Endometrium (tissue), 2 donors: ENCODE measurements around the gene TAB2.

ENCODE experiments used
- FAIRE-seq: peaks from 2 replicates; lab custom pipeline; 2012; peaks lifted over from hg19 to GRCh38; lab: Jason Lieb, UNC
- donor health status: control.
- donor health status: control.

The TAB2 gene

DNA sequence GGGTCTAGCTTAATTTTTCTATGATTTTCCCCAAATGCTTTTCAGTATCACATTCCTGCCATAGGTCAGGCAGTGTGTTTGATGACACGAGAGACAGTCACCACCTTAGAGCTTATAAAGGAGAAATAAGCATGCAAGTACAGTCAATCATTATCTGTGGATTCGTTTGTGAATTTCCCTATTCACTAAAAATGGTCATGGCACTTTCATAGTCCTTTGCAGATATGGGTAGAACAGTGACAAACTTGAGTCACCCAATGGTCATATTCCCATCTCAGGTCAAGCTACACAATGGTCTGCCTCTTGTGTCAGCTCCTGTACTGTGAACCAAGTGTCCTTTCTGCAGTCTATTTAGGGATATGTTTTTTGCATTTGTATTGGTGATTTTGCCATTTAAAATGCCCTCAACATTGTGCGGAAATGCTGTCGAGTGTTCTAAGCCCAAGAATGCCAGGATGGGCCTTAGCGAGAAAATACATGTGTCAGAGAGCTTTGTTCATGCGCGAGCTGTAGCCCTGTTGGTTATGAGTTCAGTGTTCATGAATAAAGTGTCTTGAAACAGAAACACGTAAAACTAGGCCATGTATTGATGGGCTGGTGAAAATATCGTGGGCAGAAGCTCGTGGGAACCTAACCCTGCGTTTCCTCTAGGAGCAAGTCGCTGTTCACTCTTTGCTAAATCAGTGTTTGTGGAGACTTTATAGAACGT lies 102.3 kb downstream of the TAB2 start:
- FAIRE-seq, result no peak

- FAIRE-seq, result no peak
These were observed 103.6 kb downstream of the TAB2 start for GRCh38 chr6:149421132-149421531.

- FAIRE-seq, result no peak
These were observed 105.1 kb downstream of the TAB2 start for GRCh38 chr6:149422581-149422980.

DNA sequence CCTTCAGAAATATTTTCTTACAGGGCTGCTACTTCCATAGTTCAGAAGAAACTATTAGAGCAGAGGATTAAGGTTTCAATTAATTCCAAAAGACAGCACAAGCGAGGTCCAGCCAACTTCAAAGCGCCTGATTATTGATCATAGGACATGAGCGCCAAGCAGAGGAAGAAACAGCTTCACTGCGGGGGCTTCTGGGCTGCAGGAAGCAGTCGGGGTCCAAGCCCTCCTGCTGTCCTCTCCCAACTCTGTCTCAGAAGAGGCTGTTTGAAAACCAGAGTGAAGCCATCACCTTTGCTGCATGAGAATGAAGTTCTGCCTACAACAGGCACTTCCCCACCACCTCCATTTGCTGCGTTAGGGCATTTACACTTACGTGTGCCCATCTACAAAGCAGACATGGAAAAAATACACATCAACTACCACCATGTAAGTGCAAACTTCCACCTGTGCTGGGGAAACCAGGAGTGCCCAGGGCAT lies 106.5 kb downstream of the TAB2 start:
- no peak for FAIRE-seq

DNA sequence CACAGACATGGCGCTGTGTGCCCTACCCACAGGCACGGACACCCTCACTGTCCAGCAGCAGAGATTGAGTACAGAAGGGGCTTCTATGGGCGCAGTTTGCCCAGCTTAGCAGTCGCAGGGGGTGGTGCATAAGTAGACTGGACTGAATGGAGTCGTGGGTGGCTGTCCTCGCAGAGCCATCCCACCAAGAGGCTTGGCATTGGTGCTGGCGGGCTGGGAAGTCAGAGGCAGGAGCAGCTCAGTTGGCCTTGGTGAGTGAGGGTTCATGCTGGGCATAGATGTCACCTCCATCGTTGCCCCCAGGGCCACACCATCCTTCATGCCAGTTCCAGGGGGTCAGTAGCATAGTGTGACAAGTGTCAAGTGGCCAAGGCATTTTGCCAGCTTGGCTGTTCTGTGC lies 107.7 kb downstream of the TAB2 start:
- FAIRE-seq, result no peak

GRCh38 chr6:149425754-149426153 lies 108.2 kb downstream of the TAB2 start:
- no peak for FAIRE-seq

GRCh38 chr6:149428606-149429005 lies 111.1 kb downstream of the TAB2 start:
- FAIRE-seq, result no peak

GRCh38 chr6:149429427-149430360 lies 112.2 kb downstream of the TAB2 start:
- FAIRE-seq, result no peak

- FAIRE-seq, result no peak
These were observed 114.6 kb downstream of the TAB2 start for GRCh38 chr6:149431905-149432775.

DNA sequence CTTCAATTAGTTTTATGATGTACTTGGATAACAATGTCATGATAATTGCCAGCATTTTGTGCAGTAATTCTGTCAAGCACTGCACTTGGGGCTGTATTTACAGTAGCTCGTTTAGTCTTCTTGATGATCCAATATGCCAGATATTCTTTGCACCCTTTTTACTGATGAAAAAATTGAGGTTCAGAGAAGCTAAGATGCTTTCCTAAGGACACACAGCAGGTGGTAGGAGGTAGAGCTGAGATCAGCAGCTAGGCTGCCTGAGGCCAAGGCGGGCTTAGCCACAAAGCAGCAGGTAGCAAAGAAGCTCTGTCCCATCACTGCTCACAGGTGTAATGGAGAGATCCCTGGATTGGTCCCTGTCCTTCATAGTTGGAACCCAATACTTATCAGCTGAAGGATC lies 115.9 kb downstream of the TAB2 start:
- FAIRE-seq, result no peak

- FAIRE-seq, result no peak
These were observed 116.4 kb downstream of the TAB2 start for GRCh38 chr6:149433881-149434280.

GRCh38 chr6:149435919-149436586 lies 118.5 kb downstream of the TAB2 start:
- no peak for FAIRE-seq

DNA sequence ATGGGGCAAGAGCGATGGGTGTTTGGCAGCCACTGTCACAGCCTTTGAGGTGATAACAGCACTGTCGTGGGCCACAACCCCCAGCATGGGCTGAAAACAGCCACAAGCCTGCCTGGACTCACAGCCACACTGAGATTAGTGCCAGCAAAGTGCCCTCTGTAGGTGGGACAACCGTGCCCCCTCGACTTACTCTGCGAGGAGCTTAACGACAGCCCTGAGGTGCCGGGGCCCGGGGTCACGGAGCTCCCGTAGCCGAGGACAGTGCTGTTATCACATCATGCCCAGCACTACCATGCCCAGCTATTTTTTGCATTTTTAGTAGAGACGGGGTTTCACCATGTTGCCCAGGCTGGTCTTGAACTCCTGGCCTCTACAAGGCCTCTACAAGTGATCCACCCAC lies 119.1 kb downstream of the TAB2 start:
- no peak for FAIRE-seq

DNA sequence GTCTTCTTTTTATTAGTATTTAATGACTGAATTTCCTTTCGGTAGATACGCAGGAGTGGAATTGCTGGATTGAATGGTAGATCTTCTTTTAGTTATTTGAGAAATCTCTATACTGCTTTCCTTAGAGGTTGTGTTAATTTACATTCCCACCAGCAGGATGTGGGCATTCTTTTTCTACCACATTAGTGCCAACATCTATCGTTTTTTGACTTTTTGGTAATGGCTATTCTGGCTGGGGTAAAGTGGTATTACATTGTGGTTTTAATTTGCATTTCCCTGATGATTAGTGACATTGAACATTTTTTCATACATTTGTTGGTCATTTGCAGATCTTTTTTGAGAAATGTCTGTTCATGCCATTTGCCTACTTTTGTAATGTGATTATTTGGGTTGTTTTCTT lies 119.7 kb downstream of the TAB2 start:
- FAIRE-seq, result no peak

- no peak for FAIRE-seq
These were observed 121.3 kb downstream of the TAB2 start for GRCh38 chr6:149438855-149439254.

DNA sequence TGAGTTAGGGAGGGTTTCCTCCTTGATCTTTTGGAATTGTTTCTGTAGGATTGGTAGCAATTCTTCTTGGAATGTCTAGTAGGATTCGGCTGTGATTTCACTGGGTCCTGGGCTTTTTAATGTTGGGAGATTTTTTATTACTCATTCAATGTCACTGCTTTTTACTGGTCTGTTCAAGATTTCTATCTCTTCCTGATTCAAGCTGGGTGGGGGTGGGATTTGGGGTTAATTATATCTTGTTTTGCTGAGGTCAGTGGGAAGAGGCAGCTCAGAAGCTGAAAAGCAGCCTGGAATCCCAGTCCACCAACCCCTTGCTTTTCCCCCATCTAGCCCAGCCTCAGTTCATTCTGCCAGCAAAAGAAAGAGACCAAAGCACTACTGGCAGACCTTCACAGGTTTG lies 122.1 kb downstream of the TAB2 start:
- FAIRE-seq, result no peak

DNA sequence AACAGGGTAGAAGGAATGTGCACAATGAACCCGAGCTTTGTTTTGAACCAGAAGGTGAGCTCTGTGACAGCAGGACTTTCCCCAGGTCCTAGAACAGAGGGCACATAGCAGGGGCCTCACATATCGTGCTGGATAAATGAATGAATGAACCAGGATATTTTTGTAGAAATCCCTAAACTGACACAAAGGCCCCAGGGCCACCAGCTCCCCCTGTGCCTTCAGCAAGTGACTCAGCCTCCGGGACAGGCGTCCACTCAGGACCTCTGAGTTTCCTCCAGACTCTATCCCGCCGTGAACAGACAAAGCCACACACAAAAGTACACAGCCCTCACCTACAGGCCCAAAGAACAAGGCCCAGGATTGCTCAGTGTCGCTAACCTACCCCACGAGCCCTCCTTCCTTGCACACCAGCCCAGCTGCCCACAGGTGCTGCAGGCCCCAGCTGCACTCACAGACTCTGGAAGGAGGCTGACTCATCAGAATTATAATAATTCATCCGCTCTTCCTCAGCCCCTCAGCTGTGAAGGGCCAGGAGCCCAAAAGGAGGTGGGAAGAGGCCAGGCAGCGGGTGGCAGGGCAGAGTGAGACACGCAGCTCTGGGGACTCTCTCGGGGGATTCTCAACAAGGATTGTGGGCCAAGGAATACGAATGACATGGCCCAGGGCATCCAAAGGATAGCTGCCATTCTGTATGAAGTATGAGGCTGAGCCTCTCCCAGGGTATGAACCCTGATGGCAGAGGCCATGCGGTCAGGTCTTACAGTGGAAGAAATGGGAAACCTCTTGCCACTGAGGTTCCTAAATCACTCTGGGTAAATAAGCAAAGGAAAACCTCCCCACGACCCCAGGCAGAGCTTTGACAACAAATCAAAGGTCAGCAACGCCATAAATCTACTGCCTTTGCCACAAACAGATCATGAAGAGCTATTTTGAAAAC lies 123.5 kb downstream of the TAB2 start:
- no peak for FAIRE-seq

- FAIRE-seq, result no peak
These were observed 124.2 kb downstream of the TAB2 start for GRCh38 chr6:149441740-149442139.

GRCh38 chr6:149443411-149444181 lies 126.1 kb downstream of the TAB2 start:
- no peak for FAIRE-seq
